ENCODE measurements around the gene SLC12A8. TPM values are rescaled to one million over a fixed set of nuclear protein-coding genes. Genes with fewer than 3 reads are reported as not detected.

The SLC12A8 gene
- total RNA-seq, 1 donor from 2014 or later = 0.58 TPM

DNA sequence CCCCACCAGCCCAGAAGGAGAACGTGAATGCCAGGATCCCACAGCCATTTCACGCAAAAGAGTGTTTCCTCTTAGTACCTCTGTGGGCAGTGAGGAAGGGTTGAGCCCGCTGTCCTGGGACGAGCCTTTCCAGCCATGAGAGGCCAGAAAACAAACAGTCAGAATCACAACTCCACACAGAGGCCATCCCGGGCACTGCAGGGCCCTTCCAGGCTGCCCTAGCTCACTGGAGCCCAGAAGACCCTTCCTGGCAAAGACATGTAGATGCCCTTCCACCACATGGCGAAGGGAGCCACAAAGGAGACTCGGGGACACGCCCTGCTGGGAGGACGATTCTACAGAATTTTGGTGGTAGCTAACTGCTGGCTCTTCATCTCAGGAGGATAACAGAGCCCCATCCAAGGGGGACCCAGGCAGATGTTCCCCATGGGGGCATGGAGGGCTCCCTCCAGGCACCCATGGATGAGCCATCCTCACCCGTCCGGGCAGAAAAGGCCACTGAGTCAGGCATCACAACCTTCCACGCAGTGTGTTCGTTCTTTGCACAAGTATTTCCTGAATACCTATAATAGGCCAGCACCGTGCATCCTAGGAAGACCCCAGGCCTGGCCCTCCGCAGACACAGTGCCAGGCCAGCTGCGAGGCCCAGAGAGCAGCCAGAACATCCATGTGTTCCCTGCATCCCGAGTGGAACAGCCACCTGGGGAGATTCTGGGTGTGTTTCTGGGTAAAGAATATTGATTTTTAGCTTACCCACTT is 47.2 kb downstream of the SLC12A8 start:
- intact Hi-C loops (cut with micrococcal nuclease) = loop anchor here (1.0 kb wide), 1 partner anchor 170 kb away; no protein-coding TSS in a partner anchor
- Mint-ChIP-seq H3K4me3 (no peak overlapping the region), H3K27me3 (peaks cover 3% of the 10 kb centered on the region), H3K36me3 (ENCODE audit: low read depth) (no peaks in the 10 kb centered on the region), H3K4me1 (peaks cover 6% of the 10 kb centered on the region), H3K27ac (no peak overlapping the region), H3K9me3 (no peaks in the 10 kb centered on the region)
- TF ChIP-seq, protein P1, sequence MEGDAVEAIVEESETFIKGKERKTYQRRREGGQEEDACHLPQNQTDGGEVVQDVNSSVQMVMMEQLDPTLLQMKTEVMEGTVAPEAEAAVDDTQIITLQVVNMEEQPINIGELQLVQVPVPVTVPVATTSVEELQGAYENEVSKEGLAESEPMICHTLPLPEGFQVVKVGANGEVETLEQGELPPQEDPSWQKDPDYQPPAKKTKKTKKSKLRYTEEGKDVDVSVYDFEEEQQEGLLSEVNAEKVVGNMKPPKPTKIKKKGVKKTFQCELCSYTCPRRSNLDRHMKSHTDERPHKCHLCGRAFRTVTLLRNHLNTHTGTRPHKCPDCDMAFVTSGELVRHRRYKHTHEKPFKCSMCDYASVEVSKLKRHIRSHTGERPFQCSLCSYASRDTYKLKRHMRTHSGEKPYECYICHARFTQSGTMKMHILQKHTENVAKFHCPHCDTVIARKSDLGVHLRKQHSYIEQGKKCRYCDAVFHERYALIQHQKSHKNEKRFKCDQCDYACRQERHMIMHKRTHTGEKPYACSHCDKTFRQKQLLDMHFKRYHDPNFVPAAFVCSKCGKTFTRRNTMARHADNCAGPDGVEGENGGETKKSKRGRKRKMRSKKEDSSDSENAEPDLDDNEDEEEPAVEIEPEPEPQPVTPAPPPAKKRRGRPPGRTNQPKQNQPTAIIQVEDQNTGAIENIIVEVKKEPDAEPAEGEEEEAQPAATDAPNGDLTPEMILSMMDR (IDR thresholded peaks at IDR 0.05) = no peak
- CTCF ChIA-PET = interaction anchor here (0.7 to 1.1 kb wide), 2 partner anchors 170 to 379 kb away, joined by 3 read pairs; no protein-coding TSS in a partner anchor
- POLR2A ChIA-PET = no interaction called here
- ATAC-seq (ENCODE audit: low read depth) (no peak), DNase-seq (no peak)

DNA sequence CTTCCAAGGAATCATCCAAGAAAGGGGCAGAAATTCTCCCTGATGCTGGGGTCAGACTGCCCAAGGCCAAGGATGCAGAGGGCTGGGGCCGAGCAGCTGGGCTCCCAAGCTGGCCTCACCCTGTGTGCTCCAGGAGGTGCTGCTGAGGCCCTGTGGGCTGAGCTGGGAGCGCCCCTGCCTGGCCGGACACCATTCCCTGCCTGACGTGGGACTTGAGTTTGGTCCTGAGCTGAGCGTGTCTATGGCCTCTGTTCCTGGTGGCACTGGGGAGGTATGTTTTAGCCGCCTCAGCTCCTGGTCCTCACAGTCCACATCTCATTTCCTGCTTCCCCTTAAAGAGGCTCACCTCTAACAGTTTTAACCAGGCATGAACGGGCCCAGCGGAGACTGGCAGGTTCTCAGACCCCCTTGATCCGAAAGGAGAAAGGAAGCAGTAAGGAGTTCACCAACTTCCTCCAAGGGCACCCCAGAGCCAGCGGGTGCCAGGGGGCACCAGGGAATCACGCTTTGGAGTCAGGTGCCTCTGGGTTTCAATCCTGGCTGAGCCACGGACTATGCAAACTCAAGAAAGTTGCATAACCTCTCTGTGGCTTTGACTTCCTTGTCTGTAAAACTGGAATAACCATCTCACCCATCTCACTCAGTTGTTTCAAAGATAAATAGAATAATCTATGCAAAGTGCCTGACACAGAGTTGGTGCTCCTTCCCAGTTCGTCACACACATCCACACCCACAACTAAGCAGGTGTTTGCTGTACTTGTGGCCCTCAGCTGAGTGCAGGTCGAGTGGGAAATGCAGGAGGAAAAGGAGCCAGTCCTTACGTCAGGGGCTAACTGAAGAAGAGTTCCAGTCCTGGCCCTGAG is 48.6 kb downstream of the SLC12A8 start:
- ATAC-seq (ENCODE audit: low read depth) = no peak
- no peak overlapping the region for H3K27ac Mint-ChIP-seq

DNA sequence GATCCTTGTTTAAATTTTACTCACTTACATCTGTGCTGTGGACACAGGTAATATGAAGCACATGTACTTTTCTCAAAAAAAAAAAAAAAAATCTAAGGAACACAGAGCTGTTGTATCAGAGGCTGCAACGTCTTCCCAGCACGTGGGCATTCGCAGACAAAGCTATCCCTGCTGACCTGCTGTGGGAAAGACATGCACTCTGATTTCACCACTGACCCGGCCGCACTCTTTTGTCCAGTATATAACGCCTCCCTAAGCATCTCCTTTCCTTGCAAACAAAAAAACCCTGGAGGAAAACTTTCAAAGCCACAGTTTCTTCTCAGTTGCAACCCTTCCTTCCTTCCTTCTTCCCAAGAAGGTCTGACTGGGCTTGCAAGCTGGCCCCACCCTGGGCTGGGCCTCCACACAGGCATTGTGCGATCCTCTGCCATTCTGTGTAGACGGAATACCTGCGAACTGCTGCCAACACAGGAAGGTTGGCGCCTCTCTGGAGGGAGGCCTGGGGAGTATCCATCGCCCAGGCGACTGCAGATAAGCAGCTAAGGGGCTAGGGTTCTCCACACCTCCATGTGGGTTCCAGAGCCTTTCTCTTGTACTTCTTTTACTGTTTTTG is 50.8 kb downstream of the SLC12A8 start:
- ATAC-seq (ENCODE audit: low read depth) = no peak
- TF ChIP-seq, protein P1 (IDR thresholded peaks at IDR 0.05) = no peak
- Mint-ChIP-seq H3K4me1 (peaks cover 6% of the 10 kb centered on the region), H3K27me3 (peaks cover 3% of the 10 kb centered on the region), H3K27ac (no peak overlapping the region), H3K9me3 (no peaks in the 10 kb centered on the region), H3K4me3 (no peak overlapping the region), H3K36me3 (ENCODE audit: low read depth) (no peaks in the 10 kb centered on the region)
- ChIA-PET POLR2A (interaction anchor here (0.6 kb wide), 1 partner anchor 18 kb away, joined by 3 read pairs; no protein-coding TSS in a partner anchor), CTCF (interaction anchor here (0.6 to 0.8 kb wide), 2 partner anchors 234 to 313 kb away, joined by 3 read pairs; no protein-coding TSS in a partner anchor)
- intact Hi-C loops (cut with micrococcal nuclease) = no loop called here
- DNase-seq = no peak

More for the DNA sequence above, 48.6 kb downstream of the SLC12A8 start:
- Mint-ChIP-seq H3K36me3 (ENCODE audit: low read depth) (no peaks in the 10 kb centered on the region), H3K27me3 (peaks cover 3% of the 10 kb centered on the region), H3K4me3 (no peak overlapping the region), H3K9me3 (no peaks in the 10 kb centered on the region), H3K4me1 (peaks cover 6% of the 10 kb centered on the region)
- TF ChIP-seq, protein P1 (IDR thresholded peaks at IDR 0.05) = no peak
- POLR2A ChIA-PET = no interaction called here
- DNase-seq = no peak
- intact Hi-C loops (cut with micrococcal nuclease) = no loop called here
- CTCF ChIA-PET = interaction anchor here (1.2 kb wide), 1 partner anchor 44 kb away, joined by 4 read pairs; no protein-coding TSS in a partner anchor

DNA sequence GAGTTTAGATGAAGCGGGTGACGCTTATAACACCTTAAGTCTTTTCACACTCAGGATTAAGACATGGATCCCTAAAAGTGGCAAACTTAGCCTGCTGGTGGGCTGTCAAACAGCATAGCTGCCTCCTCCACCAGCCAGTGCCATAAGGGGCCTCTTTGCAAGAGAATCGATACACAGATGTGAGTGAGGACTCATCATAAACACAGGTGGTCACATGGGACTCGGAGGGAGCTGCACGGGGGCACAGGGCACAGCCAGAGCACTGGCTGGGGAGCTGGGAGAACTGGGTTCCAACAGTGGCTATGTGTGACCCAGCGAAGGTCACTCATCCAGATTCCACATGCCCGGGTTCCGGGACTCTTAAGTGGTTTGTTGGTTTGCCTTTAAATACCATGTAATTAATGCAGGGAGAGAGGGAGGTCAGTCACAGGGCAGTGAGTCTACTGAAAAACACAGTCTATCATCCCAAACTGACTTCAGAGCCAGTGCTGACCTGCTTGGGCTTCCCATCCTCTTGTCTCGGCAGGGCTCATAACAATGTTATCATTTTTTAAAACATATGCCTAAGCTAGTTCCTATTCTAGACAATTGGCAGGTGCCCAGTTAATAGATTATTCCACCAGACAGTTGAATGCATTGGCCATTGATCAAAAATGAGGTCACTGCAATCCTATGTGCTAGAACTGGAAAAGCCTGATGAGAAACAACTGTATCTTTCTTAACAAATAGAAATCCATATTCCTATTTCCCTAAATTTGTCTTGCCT is 51.8 kb downstream of the SLC12A8 start:
- Mint-ChIP-seq H3K4me3 (no peak overlapping the region), H3K36me3 (ENCODE audit: low read depth) (no peaks in the 10 kb centered on the region), H3K27me3 (peaks cover 3% of the 10 kb centered on the region), H3K27ac (no peak overlapping the region), H3K9me3 (no peaks in the 10 kb centered on the region), H3K4me1 (peaks cover 8% of the 10 kb centered on the region)
- ATAC-seq (ENCODE audit: low read depth) (no peak), DNase-seq (no peak)
- intact Hi-C loops (cut with micrococcal nuclease) = no loop called here
- TF ChIP-seq, protein P1 (IDR thresholded peaks at IDR 0.05) = no peak
- ChIA-PET POLR2A (no interaction called here), CTCF (interaction anchor here (0.8 kb wide), 1 partner anchor 314 kb away, joined by 3 read pairs; no protein-coding TSS in a partner anchor)
